GM12878 (cell line): ENCODE measurements around the gene NTN1. TPM values are rescaled to one million over a fixed set of nuclear protein-coding genes. Genes with fewer than 3 reads are reported as not detected.

ENCODE experiments used
- ATAC-seq: fragments of 200-7000 bp; cut with Tn5 transposase; 3 replicates; pipeline ENCODE4 v1.9.1; 2020; ENCODE audit warnings: mild to moderate bottlenecking, moderate library complexity
- BruUV-seq: library from RNA; stranded (reverse); fragments of 400-500 nt; replicated peaks from 2 replicates; lab custom pipeline; 2021; lab: Mats Ljungman, UMichigan
- CTCF ChIA-PET: fragments of 300-600 bp; sonication (Branson Sonifier 250); formaldehyde crosslinking; extraction: SDS; loops from one replicate; lab custom pipeline; 2021; ENCODE audit warnings: inconsistent platforms; lab: Yijun Ruan, JAX
- POLR2A ChIA-PET: fragments of 350-600 bp; formaldehyde crosslinking; extraction: SDS; loops from one replicate; lab custom pipeline; 2021; ENCODE audit warnings: inconsistent platforms; lab: Charles Lee
- RAD21 ChIA-PET: fragments of 300-600 bp; sonication (Branson Sonifier 250); formaldehyde crosslinking; loops from one replicate; lab custom pipeline; 2023; ENCODE audit warnings: antibody characterized with exemption; ENCODE audit not compliant: unreplicated experiment; lab: Charles Lee
- SMC1A ChIA-PET: fragments of 300-600 bp; sonication (Branson Sonifier 250); formaldehyde crosslinking; loops from one replicate; lab custom pipeline; 2023; ENCODE audit not compliant: unreplicated experiment, uncharacterized antibody; lab: Charles Lee
- DNase-seq: peaks from one replicate; pipeline ENCODE4 v3.0.0-alpha.2; 2011; ENCODE audit warnings: low read depth, low spot score
- FAIRE-seq: peaks from 3 replicates; lab custom pipeline; 2011; peaks lifted over from hg19 to GRCh38; lab: Jason Lieb, UNC
- H2AFZ ChIP-seq: 2 replicates; pipeline ENCODE4 v1.6.0; 2011; ENCODE audit warnings: low read depth, low read length, control low read depth; ENCODE audit not compliant: control insufficient read depth
- H3K27ac ChIP-seq: 2 replicates; pipeline ENCODE4 v1.5.1; 2011; ENCODE audit warnings: control low read depth; ENCODE audit not compliant: control insufficient read depth, insufficient read depth
- H3K27me3 ChIP-seq, 2 experiments: replicated peaks in 1 of 2; 2 replicates each; pipeline versions ENCODE4 v1.6.0 to v1.6.1; 2011; ENCODE audit warnings: low read length in 1 of 2; ENCODE audit not compliant: control insufficient read depth in 2 of 2, insufficient read depth in 2 of 2
- H3K36me3 ChIP-seq, 2 experiments: 2 replicates each; pipeline ENCODE4 v1.5.1; 2011; ENCODE audit warnings: low read length in 1 of 2; ENCODE audit not compliant: control insufficient read depth in 2 of 2, insufficient read depth in 2 of 2
- H3K4me1 ChIP-seq: 2 replicates; pipeline ENCODE4 v1.6.1; 2011; ENCODE audit warnings: mild to moderate bottlenecking, low read length, moderate library complexity, mixed read lengths; ENCODE audit not compliant: control insufficient read depth, insufficient read depth
- H3K4me2 ChIP-seq: 2 replicates; pipeline ENCODE4 v1.6.0; 2011; ENCODE audit warnings: control low read depth; ENCODE audit not compliant: control insufficient read depth, insufficient read depth
- H3K4me3 ChIP-seq: fragments of 200-600 bp; sonication (generic); 2 replicates; pipeline ENCODE4 v1.5.1; 2016
- H3K79me2 ChIP-seq: 2 replicates; pipeline ENCODE4 v1.6.0; 2011; ENCODE audit warnings: low read length; ENCODE audit not compliant: control insufficient read depth, insufficient read depth
- H3K9ac ChIP-seq: 2 replicates; pipeline ENCODE4 v1.8.0; 2011; ENCODE audit warnings: low read length, control low read depth, mixed read lengths; ENCODE audit not compliant: control insufficient read depth, insufficient read depth
- H3K9me3 ChIP-seq: replicated peaks from 3 replicates; pipeline ENCODE4 v1.5.1; 2011; ENCODE audit warnings: mild to moderate bottlenecking, low read length; ENCODE audit not compliant: control insufficient read depth, insufficient read depth
- H4K20me1 ChIP-seq: 2 replicates; pipeline ENCODE4 v1.6.0; 2011; ENCODE audit not compliant: control insufficient read depth, insufficient read depth
- CBX3 ChIP-seq: fragments of 200-600 bp; sonication (generic); IDR thresholded peaks from 2 replicates; pipeline ENCODE4 v1.6.1; 2016; ENCODE audit warnings: low read depth, borderline replicate concordance
- DPF2 ChIP-seq: fragments of 450-650 bp; IDR thresholded peaks from 2 replicates; pipeline ENCODE4 v1.6.1; 2017; ENCODE audit warnings: mild to moderate bottlenecking
- ETV6 ChIP-seq, 2 experiments: fragments of 450-650 bp in 1 of 2; IDR thresholded peaks in 1 of 2; conservative IDR thresholded peaks in 1 of 2; 2 replicates each; pipeline ENCODE4 v1.6.1; 2014; ENCODE audit warnings: antibody characterized with exemption in 1 of 2, borderline replicate concordance in 1 of 2, low read depth in 1 of 2, mild to moderate bottlenecking in 1 of 2, moderate library complexity in 1 of 2
- HDAC2 ChIP-seq: fragments of 200-600 bp; sonication (generic); IDR thresholded peaks from 2 replicates; pipeline ENCODE4 v1.6.1; 2017
- IKZF1 ChIP-seq: fragments of 450-650 bp; conservative IDR thresholded peaks from 2 replicates; pipeline ENCODE4 v1.6.1; 2017; ENCODE audit warnings: antibody characterized with exemption, mild to moderate bottlenecking
- KDM1A ChIP-seq: fragments of 200-600 bp; sonication (generic); IDR thresholded peaks from 2 replicates; pipeline ENCODE4 v1.6.1; 2016; ENCODE audit warnings: borderline replicate concordance
- MEF2A ChIP-seq: IDR thresholded peaks from 2 replicates; pipeline ENCODE4 v1.6.1; 2011; ENCODE audit warnings: low read depth, mild to moderate bottlenecking, low read length, moderate library complexity; ENCODE audit not compliant: insufficient read depth
- RAD21 ChIP-seq: IDR thresholded peaks from 2 replicates; pipeline ENCODE4 v1.6.1; 2011; ENCODE audit warnings: mild to moderate bottlenecking, low read depth, low read length, moderate library complexity; ENCODE audit not compliant: insufficient read depth
- SIX5 ChIP-seq: IDR thresholded peaks from 2 replicates; pipeline ENCODE4 v1.6.1; 2011; ENCODE audit warnings: mild to moderate bottlenecking, low read depth, low read length, moderate library complexity; ENCODE audit not compliant: severe bottlenecking
- SMC3 ChIP-seq: IDR thresholded peaks from 2 replicates; pipeline ENCODE4 v1.6.1; 2011; ENCODE audit warnings: low read length, improper control_type of control experiment, borderline replicate concordance
- STAT1 ChIP-seq: fragments of 450-650 bp; conservative IDR thresholded peaks from 2 replicates; pipeline ENCODE4 v1.6.1; 2014; ENCODE audit warnings: antibody characterized with exemption, mild to moderate bottlenecking
- TCF12 ChIP-seq: IDR thresholded peaks from 2 replicates; pipeline ENCODE4 v1.6.1; 2011; ENCODE audit warnings: low read depth, mild to moderate bottlenecking, low read length
- YY1 ChIP-seq: IDR thresholded peaks from 2 replicates; pipeline ENCODE4 v1.6.1; 2011; ENCODE audit warnings: low read depth, mild to moderate bottlenecking, low read length
- WGBS: methylation state at CpG from one replicate; pipeline ENCODE4 v1.1.6; 2016; ENCODE audit warnings: low lambda C conversion rate; ENCODE audit not compliant: insufficient replicate concordance, insufficient coverage; ENCODE audit errors: missing lambda C conversion rate; 5-methylcytosine and 5-hydroxymethylcytosine counted together
- in situ Hi-C: fragments of 300-500 bp; cut with MboI; formaldehyde crosslinking; loops from 9 replicates; pipeline ENCODE4 v1.14.3; 2018; ENCODE audit warnings: mixed read lengths
- intact Hi-C: fragments of 100-400 bp; cut with micrococcal nuclease; formaldehyde crosslinking; loops from one replicate; pipeline ENCODE4 v1.14.2; 2022; ENCODE audit not compliant: unreplicated experiment
- polyA plus RNA-seq, 11 experiments: library from polyadenylated mRNA; depleted of rRNA in 4 of 11; unstranded in 6 of 11; stranded (reverse) in 5 of 11; fragments of >200 nt; fragmentation: Nextera tagmentation in 4 of 11; fragmentation: Illumina TruSeq in 1 of 11; extraction: Ambion mirVana in 4 of 11; extraction: Trizol in 1 of 11; gene quantifications; 1 replicate in 1 of 11; 2 replicates in 10 of 11; pipeline versions ENCODE4 v1.2.1 to v1.2.3, GENCODE V29; 2011 to 2016; ENCODE audit warnings: inconsistent platforms in 2 of 11, missing spikeins in 2 of 11, low read depth in 1 of 11
- total RNA-seq, 4 experiments: library from RNA; depleted of rRNA in 3 of 4; stranded (reverse); fragments of >200 nt in 3 of 4; fragmentation: Illumina TruSeq in 1 of 4; extraction: Trizol in 1 of 4; gene quantifications; 2 replicates each; pipeline versions ENCODE4 v1.2.1 to v1.2.3, GENCODE V29; 2013 to 2021
- TF ChIP-seq, protein P1 (sequence below): fragments of 450-650 bp; IDR thresholded peaks from 2 replicates; pipeline ENCODE4 v1.6.1; 2018; ENCODE audit warnings: borderline replicate concordance, mild to moderate bottlenecking; ENCODE audit not compliant: partially characterized antibody

The NTN1 gene
- total and polyA plus RNA-seq, 10 of the 15 experiments (the other 5 are each of a cell fraction or from before 2014, with no cell fraction given): 0.02 to 0.89 (median 0.35) TPM

DNA sequence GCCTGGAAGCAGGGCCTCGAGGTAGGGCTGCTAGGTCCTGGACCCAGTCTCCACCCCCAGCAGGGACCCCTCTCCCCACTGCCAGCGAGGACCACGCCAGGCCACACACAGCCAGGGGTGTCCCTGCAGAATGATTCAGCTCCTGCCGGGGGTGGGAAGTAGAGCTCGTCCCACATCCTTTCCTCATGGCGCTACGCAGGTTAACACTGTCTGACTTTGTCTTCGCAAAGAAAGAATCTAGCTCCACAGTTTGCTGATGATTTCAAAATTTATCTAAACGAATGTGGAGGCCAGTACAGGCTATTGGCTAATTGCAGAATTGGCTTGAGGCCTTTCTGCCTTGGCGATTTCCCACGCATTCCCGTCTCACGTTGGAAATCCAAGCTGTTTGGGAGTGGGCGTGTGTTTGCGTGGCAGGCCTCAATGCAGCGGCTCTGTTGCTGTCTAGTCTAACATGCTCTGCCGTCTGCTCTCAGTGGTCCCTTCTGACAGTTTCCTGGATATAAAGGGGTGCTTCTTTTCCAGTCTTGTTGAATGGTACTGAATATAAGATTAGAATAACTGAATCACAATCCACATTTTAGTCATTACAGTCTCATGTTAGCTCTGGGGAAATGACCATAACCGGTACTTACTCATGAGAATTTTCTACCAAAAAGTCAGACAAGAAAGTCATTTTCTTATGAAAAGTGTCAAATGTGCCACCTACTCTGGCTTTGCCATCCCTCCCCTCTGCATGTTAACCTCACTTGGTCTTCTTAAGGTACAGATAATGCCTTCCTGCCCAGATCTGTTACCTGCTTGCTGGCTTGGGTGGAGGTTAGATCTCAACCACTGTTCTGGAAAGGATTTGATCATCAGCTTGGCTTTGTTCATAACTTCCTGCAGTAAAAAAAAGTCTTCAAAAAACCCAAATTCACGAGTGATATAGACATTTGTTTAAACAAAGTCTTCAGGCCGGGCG, 252.4 kb downstream of the NTN1 start:
- POLR2A ChIA-PET: no interaction called here
- RAD21 ChIA-PET: interaction anchor here (0.9 kb wide), 1 partner anchor 19 kb away, joined by 3 read pairs; no protein-coding TSS in a partner anchor
- no peak overlapping the region for H3K4me3 ChIP-seq
- DNase-seq (no peak), ATAC-seq (no peak), FAIRE-seq (no peak)
- H3K79me2 ChIP-seq: no peaks in the 10 kb centered on the region
- H3K4me1 ChIP-seq: no peaks in the 10 kb centered on the region
- no peaks in the 10 kb centered on the region for H3K36me3 ChIP-seq
- 73% methylated on average over 21 of the region's 21 CpGs for WGBS
- intact Hi-C loops (no loop called here), in situ Hi-C loops (no loop called here)
- H3K9me3 ChIP-seq: no peaks in the 10 kb centered on the region
- H3K9ac ChIP-seq: no peak overlapping the region
- H3K4me2 ChIP-seq: no peak overlapping the region
- no peaks in the 10 kb centered on the region for H3K27me3 ChIP-seq
- CTCF ChIA-PET: interaction anchor here (1.1 kb wide), 1 partner anchor 19 kb away, joined by 4 read pairs; no protein-coding TSS in a partner anchor
- H3K27ac ChIP-seq: no peak overlapping the region
- H4K20me1 ChIP-seq: no peaks in the 10 kb centered on the region
- SMC1A ChIA-PET: no interaction called here
- no peak overlapping the region for H2AFZ ChIP-seq
- no TSS peak for BruUV-seq
- no peak for TF ChIP-seq ETV6 (conservative IDR thresholded peaks at IDR 0.05 in 1 of 2, IDR thresholded peaks at IDR 0.05 in 1 of 2; ENCODE audit: borderline replicate concordance in 1 of 2, low read depth in 1 of 2)
- TF ChIP-seq YY1: no peak
- no peak for TF ChIP-seq SIX5
- no peak for TF ChIP-seq HDAC2
- no peak for TF ChIP-seq IKZF1

DNA sequence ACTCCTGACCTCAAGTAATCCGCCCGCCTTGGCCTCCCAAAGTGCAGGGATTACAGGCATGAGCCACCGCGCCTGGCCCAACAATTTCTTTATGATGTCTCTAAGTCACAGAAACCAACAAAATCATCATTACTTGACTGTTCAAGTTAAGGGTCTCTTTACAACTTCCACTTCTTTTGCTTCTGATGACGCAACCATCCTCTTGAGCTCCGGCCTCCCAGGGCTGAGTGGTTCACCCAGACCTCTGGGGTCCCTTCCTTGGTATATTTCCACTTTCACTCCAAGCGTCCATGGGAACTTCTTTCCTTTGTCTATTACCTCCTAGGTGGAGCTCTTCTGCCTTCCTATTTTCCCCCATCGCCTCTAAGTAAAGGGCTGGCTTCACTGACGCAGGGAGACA, 253.7 kb downstream of the NTN1 start:
- ChIA-PET POLR2A (no interaction called here), CTCF (interaction anchor here (1.0 to 1.3 kb wide), 2 partner anchors 16 to 254 kb away, joined by 3 read pairs; no protein-coding TSS in a partner anchor), RAD21 (no interaction called here), SMC1A (interaction anchor here (0.8 to 1.3 kb wide), 2 partner anchors 9 to 12 kb away, joined by 3 to 4 read pairs; no protein-coding TSS in a partner anchor)
- intact Hi-C loops (no loop called here), in situ Hi-C loops (no loop called here)
- no peaks in the 10 kb centered on the region for H4K20me1 ChIP-seq
- H3K9me3 ChIP-seq: no peaks in the 10 kb centered on the region
- no peak overlapping the region for H3K4me3 ChIP-seq
- no peaks in the 10 kb centered on the region for H3K27me3 ChIP-seq
- H3K36me3 ChIP-seq: no peaks in the 10 kb centered on the region
- BruUV-seq: no TSS peak
- no peak overlapping the region for H2AFZ ChIP-seq
- 87% methylated on average over 9 of the region's 9 CpGs for WGBS
- FAIRE-seq (no peak), ATAC-seq (no peak), DNase-seq (no peak)
- H3K79me2 ChIP-seq: no peaks in the 10 kb centered on the region
- H3K4me1 ChIP-seq: no peaks in the 10 kb centered on the region
- no peak overlapping the region for H3K4me2 ChIP-seq
- no peak overlapping the region for H3K9ac ChIP-seq
- no peak overlapping the region for H3K27ac ChIP-seq
- TF ChIP-seq STAT1: no peak
- no peak for TF ChIP-seq SMC3
- TF ChIP-seq KDM1A: no peak
- no peak for TF ChIP-seq TCF12
- TF ChIP-seq, protein P1, sequence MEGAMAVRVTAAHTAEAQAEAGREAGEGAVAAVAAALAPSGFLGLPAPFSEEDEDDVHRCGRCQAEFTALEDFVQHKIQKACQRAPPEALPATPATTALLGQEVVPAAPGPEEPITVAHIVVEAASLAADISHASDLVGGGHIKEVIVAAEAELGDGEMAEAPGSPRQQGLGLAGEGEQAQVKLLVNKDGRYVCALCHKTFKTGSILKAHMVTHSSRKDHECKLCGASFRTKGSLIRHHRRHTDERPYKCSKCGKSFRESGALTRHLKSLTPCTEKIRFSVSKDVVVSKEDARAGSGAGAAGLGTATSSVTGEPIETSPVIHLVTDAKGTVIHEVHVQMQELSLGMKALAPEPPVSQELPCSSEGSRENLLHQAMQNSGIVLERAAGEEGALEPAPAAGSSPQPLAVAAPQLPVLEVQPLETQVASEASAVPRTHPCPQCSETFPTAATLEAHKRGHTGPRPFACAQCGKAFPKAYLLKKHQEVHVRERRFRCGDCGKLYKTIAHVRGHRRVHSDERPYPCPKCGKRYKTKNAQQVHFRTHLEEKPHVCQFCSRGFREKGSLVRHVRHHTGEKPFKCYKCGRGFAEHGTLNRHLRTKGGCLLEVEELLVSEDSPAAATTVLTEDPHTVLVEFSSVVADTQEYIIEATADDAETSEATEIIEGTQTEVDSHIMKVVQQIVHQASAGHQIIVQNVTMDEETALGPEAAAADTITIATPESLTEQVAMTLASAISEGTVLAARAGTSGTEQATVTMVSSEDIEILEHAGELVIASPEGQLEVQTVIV: no peak
- no peak for TF ChIP-seq DPF2
- no peak for TF ChIP-seq MEF2A
- TF ChIP-seq IKZF1: no peak
- no peak for TF ChIP-seq CBX3
- TF ChIP-seq RAD21: no peak
